ENCODE results near the gene THUMPD2.

DNA sequence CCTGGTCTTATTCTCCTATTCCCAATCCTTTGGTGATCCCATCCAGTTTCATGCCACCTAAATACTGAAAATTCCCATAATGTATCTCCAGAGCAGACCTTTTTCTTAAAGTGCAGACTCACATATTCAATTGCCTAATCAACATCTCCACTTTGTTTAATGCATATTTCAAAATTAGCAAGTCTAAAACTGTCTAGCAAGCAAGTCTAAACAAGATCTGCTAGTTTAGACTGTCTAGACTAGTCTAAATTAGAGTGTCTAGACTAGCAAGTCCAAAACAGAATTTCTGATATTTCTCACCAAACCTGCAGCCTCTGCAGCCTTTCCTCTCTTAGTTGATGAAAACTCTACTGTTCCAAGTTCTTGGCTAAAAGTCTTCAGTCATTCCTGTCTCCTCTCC, 44.6 kb downstream of the THUMPD2 start:
- TF ChIP-seq EZH2 (IDR thresholded peaks at IDR 0.05; ENCODE audit: low read length) = no peak
- TF ChIP-seq, protein P1, sequence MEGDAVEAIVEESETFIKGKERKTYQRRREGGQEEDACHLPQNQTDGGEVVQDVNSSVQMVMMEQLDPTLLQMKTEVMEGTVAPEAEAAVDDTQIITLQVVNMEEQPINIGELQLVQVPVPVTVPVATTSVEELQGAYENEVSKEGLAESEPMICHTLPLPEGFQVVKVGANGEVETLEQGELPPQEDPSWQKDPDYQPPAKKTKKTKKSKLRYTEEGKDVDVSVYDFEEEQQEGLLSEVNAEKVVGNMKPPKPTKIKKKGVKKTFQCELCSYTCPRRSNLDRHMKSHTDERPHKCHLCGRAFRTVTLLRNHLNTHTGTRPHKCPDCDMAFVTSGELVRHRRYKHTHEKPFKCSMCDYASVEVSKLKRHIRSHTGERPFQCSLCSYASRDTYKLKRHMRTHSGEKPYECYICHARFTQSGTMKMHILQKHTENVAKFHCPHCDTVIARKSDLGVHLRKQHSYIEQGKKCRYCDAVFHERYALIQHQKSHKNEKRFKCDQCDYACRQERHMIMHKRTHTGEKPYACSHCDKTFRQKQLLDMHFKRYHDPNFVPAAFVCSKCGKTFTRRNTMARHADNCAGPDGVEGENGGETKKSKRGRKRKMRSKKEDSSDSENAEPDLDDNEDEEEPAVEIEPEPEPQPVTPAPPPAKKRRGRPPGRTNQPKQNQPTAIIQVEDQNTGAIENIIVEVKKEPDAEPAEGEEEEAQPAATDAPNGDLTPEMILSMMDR (optimal IDR thresholded peaks at IDR 0.05 in 1 of 3, IDR thresholded peaks at IDR 0.05 in 1 of 3, conservative IDR thresholded peaks at IDR 0.05 in 1 of 3; ENCODE audit: extremely low read depth in 1 of 3, insufficient read depth in 2 of 3, low read length in 3 of 3) = no peak

Measured in keratinocyte (primary cell).